NT2/D1 (cell line): ENCODE measurements around the gene LEFTY1.
"Not testable (repeated sequence)": the region's sequence is repeated elsewhere in the genome, so short reads cannot be mapped to it uniquely, and the experiment has no call there.

ENCODE experiments used
- DNase-seq: peaks from one replicate; pipeline ENCODE4 v3.0.0-alpha.2; 2011; ENCODE audit warnings: low read depth, low spot score
- H3K27me3 ChIP-seq: 2 replicates; pipeline ENCODE4 v1.6.0; 2011; ENCODE audit warnings: mild to moderate bottlenecking; ENCODE audit not compliant: insufficient read length, insufficient read depth
- H3K36me3 ChIP-seq: 2 replicates; pipeline ENCODE4 v1.6.1; 2011; ENCODE audit warnings: mild to moderate bottlenecking, low read length, mixed read lengths; ENCODE audit not compliant: insufficient read depth, insufficient read length
- H3K4me1 ChIP-seq: 2 replicates; pipeline ENCODE4 v1.5.1; 2011; ENCODE audit not compliant: insufficient read depth, insufficient read length
- H3K4me3 ChIP-seq: 2 replicates; pipeline ENCODE4 v1.5.1; 2011; ENCODE audit warnings: low read depth; ENCODE audit not compliant: insufficient read length
- H3K9ac ChIP-seq: 2 replicates; pipeline ENCODE4 v1.6.0; 2011; ENCODE audit warnings: low read depth; ENCODE audit not compliant: insufficient read length
- H3K9me3 ChIP-seq: 2 replicates; pipeline ENCODE4 v1.5.1; 2011; ENCODE audit warnings: mild to moderate bottlenecking, low read length; ENCODE audit not compliant: insufficient read depth
- SUZ12 ChIP-seq: IDR thresholded peaks from 2 replicates; pipeline ENCODE4 v1.6.1; 2011; ENCODE audit not compliant: insufficient read length, insufficient read depth; ENCODE audit errors: extremely low read depth
- YY1 ChIP-seq: IDR thresholded peaks from 2 replicates; pipeline ENCODE4 v1.6.1; 2011; ENCODE audit not compliant: insufficient read length, insufficient read depth
- ZNF274 ChIP-seq: IDR thresholded peaks from 2 replicates; pipeline ENCODE4 v1.6.1; 2011; ENCODE audit warnings: mild to moderate bottlenecking, low read depth, low read length

Gene LEFTY1

DNA sequence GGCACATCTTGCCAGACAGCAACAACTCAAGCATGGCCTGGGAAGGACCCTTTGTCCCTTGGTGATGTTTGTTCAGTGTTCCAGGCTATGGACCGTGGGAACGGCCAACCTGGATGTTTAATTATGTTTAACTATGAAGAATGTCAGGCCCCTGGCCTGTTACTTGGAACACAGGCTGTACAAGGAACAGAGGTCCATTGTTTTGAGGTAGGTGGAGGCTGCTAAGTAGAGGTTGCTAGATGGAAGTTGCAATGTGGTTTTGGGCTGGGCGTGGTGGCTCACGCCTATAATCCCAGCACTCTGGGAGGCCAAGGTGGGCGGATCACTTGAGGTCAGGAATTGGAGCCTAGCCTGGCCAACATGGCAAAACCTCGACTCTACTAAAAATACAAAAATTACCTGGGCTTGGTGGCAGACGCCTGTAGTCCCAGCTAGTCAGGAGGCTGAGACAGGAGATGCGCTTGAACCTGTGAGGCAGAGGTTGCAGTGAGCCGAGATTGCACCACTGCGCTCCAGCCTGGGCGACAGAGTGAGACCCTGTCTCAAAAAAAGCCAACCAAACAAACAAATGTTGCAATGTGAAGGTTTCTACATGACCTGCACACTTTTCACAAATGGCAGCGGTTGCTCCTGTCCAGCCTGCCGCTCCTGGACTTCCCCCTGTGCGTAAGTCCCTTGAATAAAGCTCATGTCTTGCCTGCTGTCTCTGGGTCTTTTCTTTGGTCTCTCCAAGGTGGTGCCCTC lies 2.5 kb upstream of the LEFTY1 start:
- H3K4me1 ChIP-seq, result peaks cover 28% of the 10 kb centered on the region
- no peaks in the 10 kb centered on the region for H3K27me3 ChIP-seq
- no peaks in the 10 kb centered on the region for H3K9me3 ChIP-seq
- H3K36me3 ChIP-seq, result no peaks in the 10 kb centered on the region
- DNase-seq, result no peak
- H3K4me3 ChIP-seq, result no peak overlapping the region
- no peak overlapping the region for H3K9ac ChIP-seq
- no peak for TF ChIP-seq ZNF274
- no peak for TF ChIP-seq SUZ12
- no peak for TF ChIP-seq YY1

DNA sequence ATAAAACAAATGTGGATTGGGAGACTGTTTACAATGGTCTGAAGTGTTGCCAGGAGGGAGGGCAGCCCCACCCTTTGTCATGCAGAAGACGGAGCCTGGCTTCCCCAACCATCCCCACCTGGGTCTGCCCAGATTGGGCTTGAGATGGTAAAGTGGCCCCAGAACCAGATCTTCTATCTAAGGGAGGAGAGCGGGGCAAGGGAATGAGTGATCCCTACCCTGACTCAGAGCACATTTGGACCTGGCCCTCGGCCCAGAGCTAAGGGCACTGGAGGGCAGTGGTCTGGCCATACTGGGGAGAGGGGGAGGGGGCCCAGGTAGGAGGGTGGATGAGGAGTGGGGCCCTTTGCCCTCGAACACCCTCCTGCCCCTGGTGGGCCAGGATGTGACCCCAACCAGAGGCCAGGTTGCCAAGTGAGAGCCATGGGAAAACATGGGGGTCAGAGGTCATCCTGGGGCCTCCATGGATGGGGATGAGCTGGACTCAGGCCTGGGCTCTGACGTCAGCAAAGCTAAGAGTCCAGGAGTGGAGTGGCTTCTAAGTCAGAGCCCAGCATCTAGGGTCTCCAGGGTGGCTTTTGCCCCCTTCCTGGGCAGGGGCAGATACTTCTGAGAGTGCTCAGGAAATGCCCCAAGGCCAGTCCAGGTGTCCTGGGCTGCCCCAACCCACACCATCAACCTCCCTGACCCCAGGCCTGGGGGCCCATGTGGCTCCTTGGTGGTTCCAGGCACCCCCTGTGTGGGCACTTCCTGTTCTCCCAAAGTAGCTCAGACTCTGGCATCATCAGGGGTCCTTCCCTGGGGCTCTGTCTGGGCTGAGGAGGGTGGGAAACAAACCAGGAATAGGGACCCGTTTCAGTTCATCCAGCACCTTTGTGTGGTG lies 1.6 kb upstream of the LEFTY1 start:
- Histone ChIP-seq H3K4me3 (no peak overlapping the region), H3K9me3 (no peaks in the 10 kb centered on the region), H3K9ac (peak overlapping the region; percentile 8), H3K4me1 (peaks cover 28% of the 10 kb centered on the region), H3K27me3 (no peaks in the 10 kb centered on the region), H3K36me3 (no peaks in the 10 kb centered on the region)
- no peak for DNase-seq
- TF ChIP-seq YY1, result no peak
- no peak for TF ChIP-seq SUZ12
- TF ChIP-seq ZNF274, result no peak

DNA sequence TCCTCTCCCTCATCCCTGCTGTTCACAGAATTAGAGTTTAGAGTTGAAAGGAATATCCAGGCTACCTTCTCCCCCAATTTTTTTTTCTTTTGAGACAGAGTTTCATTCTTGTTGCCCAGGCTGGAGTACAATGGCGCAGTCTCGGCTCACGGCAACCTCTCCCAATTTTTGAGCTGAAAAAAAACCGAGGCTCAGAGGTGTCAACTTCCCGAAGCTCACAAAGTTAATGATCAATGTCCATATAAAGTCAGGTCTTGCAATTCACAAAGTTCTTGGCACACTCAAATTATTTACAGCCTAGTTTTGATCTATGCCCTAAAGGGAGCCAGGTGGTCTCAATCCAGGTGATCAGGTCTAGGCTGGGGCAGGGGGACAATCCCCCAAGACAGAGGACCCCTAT lies 797 bp upstream of the LEFTY1 start:
- Histone ChIP-seq H3K4me3 (no peak overlapping the region), H3K9ac (no peak overlapping the region), H3K36me3 (no peaks in the 10 kb centered on the region), H3K4me1 (peaks cover 28% of the 10 kb centered on the region), H3K9me3 (no peaks in the 10 kb centered on the region), H3K27me3 (no peaks in the 10 kb centered on the region)
- TF ChIP-seq YY1 (no peak), SUZ12 (no peak), ZNF274 (no peak)
- DNase-seq, result no peak

DNA sequence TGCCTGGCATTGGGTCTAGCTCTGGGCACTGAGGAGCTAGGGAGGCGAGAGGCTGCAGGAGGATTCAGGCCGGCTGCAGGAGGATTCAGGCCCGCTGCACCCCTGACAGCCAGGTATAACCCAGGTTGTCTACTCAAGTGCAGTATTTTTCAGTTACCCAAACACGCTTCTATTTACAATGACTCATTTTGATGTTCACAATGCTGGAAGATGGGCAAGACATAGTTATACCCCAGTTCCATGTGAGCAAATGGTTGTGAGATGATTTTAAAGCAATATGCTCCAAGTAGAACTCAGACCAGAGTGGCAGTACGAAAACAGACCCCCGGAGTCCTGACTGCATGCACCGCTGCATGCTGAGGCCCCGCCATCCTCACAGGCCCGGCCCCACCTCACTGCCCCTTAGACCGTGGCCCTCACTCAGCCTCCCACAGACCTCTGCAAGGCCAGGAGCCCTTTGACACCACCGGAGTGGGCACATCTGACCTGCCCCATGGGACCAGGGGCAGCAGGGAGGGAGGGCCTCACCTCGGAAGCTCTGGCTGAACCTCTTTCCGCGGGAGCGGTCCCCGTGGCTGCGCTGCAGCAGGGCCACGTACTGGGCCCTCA lies 553 bp downstream of the LEFTY1 start:
- Histone ChIP-seq H3K9me3 (no peaks in the 10 kb centered on the region), H3K36me3 (no peaks in the 10 kb centered on the region), H3K4me1 (peaks cover 28% of the 10 kb centered on the region), H3K27me3 (peaks cover 6% of the 10 kb centered on the region), H3K9ac (peak overlapping the region; percentile 66), H3K4me3 (no peak overlapping the region)
- TF ChIP-seq ZNF274 (no peak), SUZ12 (no peak), YY1 (no peak)
- no peak for DNase-seq

DNA sequence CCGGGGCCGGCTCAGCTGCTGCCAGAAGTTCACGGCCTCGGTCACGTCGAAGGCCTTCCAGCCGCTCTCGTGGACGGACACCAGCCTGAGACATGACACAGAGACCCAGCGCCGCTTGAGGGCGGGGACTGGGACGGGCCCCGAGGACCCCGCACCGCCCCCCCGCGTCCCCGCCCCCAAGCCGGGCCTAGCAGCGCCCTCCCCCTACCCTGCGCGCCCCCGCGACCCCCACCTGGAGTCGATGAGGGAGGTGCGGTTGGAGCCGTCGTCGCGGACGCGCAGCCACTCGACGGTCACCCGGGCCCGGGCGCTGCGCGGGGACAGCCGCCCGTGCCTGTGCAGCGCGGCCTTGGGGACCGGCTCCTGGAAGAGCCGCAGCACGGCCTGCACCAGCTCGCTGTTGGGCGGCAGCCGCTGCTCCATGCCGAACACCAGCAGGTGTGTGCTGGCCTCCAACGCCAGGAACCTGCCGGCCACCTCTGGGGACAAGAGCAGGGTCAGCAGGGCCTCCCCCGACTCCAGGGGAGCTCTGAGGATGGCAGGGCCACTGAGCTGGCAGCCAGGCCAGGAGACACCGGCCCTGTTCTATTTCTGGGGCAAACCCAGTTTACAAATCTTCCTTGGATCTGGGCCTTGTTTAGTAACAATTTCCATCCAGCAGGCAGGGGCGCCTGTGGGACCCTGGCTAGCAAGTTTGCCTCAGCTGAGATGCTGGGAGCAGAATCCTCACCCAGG lies 1.2 kb downstream of the LEFTY1 start:
- not testable (repeated sequence) for H3K4me3 ChIP-seq, H3K9me3 ChIP-seq

DNA sequence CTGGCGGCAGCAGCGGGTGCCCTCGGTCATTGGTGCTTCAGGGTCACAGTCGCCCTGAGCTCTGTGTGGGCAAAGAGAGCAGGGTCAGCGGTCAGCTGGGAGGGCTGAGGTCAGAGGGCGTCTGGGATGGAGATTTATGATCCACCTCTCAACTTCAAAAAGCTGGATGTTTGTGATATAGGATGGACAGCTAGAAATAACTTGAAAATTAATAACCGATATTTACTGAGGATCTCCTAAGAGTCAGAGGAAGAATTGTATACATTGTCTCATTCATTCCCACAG lies 2.0 kb downstream of the LEFTY1 start:
- TF ChIP-seq SUZ12 (no peak), YY1 (no peak), ZNF274 (no peak)
- Histone ChIP-seq H3K4me3 (no peak overlapping the region), H3K9me3 (no peaks in the 10 kb centered on the region), H3K4me1 (peaks cover 28% of the 10 kb centered on the region), H3K27me3 (peaks cover 6% of the 10 kb centered on the region), H3K9ac (no peak overlapping the region), H3K36me3 (no peaks in the 10 kb centered on the region)
- no peak for DNase-seq

More for the DNA sequence above, 1.2 kb downstream of the LEFTY1 start:
- not testable (repeated sequence) for H3K36me3 ChIP-seq, H3K27me3 ChIP-seq, H3K9ac ChIP-seq, DNase-seq
- H3K4me1 ChIP-seq, result peaks cover 28% of the 10 kb centered on the region
